ENCODE results near the gene CDKN1C.

The CDKN1C gene

DNA sequence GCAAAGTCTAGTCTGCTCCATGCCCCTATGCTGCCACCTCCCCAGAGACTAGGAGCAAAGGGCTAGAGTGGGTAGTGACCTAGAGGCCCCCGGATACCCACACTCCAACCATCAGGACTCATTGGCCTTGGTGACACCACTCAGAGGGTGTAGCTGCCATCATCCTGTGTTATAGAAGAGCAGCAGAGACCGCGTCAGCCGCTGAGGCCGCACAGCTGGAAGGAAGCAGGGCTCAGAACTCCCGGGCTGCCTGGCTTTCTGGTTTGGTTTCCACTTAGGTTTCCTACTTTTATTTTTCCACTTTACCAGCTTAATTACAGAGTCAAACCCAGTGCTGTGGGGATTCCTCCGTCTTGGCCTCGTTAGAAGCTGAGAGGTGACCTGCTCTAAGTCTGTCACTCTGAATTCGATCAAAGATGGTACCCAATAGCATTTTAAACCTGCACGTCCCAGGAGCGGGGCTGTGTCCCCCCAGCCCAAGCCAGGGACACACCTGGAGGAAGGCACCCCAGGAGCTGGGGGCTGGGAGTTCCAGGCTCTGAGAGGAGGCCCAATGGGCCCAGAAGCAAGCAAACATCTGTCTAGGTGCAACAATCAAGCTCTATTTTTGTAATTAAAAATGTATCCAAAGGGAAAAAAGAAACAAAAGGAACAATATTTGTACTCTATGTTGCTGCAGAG, 2.1 kb upstream of the CDKN1C start:
- DNase-seq = no peak

DNA sequence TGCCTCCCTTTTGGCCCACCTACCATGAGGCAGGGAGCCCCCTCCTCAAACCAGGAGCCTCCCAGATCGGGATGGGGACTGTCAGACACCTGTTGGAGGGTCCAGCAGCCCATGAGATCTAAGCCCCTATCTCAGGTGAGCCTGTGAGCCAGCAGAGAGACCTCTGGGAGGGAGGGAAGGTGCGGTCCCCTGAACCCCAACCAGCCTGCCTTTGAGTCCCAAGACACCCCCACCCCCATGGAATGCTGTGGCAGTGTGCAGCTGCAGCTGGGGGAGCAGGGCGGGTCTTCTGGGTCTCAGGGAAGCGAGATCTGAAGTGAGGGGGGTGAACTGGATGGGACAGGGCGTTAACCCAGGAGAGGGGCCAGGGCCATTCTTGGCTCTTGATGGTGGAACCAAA, 1.4 kb upstream of the CDKN1C start:
- DNase-seq = no peak

DNA sequence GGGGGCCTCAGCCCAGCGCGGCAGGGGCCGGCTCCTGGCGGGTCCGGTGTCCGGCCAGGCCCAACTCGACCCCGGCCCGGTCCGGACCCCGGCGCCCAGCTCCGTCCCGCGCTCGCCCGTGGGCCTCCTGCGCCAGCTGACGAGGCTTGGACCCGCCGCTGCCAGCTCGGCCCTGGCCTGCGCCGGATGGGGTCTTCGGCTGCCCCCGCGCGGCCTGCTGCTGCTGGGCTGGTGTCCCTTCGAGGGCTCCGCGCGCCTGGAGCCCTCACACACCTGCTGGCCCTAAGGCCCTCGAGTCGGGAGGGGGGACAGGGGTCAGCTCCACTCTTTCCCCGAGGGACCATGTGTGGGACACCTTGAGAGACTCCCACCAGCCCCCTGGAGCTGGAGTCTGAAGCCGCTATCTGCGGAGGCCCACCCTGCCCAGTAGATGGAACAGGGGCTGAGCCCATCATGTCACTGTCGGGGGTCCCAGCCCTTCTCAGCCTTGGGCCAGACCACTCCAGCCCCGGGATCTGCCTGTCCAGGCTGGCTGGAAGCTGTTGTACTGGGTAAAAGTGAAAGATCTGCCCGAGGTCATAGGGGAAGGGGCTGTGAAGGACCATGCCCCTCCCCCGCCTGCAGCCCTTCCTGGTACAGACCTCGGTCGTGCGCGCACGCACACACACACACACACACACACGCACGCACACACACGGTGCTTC, 768 bp upstream of the CDKN1C start:
- DNase-seq = no peak

DNA sequence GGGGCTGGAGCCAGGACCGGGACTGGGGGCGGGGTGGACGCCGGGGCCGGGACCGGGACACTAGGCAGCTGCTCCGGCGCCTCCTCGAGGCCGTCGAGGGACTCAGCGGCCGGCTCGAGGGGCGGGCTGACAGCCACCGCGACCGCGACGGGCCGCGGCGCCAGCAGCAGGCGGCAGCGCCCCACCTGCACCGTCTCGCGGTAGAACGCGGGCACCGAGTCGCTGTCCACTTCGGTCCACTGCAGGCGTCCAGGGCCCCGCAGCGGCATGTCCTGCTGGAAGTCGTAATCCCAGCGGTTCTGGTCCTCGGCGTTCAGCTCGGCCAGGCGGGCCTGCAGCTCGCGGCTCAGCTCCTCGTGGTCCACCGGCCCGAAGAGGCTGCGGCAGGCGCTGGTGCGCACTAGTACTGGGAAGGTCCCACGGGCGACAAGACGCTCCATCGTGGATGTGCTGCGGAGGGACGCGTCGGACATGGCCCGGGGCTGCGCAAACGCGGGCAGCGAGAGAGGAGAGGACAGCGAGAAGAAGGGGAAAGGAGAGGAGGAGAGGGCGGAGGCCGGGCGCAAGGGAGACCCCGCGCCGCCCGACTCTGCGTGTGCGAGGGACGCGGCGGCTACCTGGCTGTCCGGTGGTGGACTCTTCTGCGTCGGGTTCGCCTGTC, 428 bp downstream of the CDKN1C start:
- DNase-seq = no peak

DNA sequence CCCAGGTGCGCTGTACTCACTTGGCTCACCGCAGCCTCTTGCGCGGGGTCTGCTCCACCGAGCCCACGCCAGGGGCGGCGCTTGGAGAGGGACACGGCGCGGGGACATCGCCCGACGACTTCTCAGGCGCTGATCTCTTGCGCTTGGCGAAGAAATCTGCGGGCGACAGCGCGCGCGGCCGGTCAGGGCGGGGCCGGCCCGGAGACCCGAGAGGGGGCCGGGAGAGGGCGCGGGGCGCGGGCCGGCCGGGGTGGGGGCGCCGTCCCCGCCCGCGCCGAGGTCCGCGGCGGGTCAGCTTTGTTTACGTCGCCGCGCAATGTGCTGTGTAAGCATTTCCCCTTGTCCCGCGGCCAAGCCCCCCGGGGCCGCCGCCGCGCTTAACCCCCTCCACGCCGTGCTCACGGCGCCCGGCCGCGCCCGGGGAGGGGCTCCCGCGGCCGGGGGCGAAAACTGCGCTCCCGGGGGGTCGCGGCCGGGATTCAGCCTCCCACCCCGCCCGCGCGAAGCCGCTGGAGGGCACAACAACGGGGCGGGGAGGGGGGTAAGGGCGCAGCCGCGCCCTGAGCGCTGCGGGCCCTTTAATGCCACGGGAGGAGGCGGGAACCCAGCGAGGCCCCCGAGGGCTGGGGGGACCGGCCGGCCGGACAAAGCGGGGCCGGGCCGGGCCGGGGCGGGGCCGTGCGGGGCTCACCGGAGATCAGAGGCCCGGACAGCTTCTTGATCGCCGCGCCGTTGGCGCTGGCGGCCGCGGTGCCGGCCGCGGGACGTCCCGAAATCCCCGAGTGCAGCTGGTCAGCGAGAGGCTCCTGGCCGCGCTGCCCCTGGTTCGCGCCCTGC, 1.4 kb downstream of the CDKN1C start:
- DNase-seq = no peak

DNA sequence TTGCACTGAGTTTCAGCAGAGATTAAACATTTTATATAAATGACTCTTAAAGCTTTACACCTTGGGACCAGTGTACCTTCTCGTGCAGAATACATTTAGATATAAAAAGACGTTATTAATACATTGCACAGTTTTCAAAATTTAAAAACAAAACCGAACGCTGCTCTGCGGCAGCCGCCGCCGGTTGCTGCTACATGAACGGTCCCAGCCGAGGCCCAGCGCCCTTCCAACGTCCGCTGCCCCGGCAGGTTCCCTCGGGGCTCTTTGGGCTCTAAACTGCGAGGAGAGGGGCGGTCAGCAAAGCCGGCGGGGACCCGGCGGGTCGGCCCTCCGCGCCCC, 2.0 kb downstream of the CDKN1C start:
- DNase-seq = no peak

DNA sequence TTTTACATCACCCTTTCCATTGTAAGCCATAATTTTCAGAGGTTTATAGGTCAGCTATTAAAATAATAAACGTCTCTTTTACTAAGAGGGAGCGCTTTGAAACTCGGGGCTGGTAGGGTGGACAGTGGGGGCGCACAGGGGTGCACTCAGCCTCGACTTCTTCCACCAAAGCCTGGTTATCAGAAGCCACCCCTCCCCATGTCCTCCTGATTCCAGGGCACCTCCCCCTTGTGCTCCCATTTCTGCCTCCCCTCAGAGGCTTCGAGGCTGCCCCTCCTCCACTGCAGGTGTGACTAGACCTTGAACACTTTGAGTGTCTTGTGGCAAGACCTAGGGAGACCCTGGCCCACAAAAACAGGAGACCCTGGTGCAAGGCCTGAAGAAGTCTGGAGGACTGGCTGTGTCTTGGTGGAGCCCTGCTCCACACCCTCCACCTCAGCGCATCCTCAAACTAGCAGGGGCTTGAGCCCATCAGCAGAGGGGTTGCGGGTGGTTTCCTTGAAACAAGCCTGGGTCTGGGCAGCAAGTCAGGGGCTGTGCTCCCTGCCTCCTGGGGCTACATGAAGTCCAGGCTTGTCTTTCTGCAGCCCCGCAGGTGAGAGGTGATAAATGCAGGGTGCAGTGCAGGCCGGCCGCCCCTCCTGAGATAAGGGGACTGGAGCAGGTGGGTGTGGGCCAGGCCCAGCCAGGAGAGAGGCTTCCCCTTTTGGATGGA, 3.0 kb downstream of the CDKN1C start:
- DNase-seq = no peak

DNA sequence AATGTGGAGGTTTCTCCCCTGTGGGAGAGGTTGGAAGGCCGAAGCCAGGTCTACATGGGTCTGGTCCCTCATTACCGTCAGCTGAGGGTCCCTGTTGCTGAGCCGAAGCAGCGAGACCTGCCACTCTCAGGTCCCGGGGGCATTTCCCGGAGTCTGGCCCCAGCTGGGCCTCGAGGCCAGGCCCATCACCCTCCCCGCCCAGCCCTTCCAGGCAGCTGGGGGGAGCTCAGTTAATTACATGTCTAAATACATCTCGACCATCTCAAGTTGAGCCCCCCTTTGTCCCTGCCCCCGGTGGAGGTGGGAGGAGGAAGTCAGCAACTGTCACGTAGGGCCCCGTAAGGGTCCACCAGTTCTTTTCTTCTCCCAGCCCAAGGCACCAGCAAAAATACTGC, 3.6 kb downstream of the CDKN1C start:
- no peak for DNase-seq

DNA sequence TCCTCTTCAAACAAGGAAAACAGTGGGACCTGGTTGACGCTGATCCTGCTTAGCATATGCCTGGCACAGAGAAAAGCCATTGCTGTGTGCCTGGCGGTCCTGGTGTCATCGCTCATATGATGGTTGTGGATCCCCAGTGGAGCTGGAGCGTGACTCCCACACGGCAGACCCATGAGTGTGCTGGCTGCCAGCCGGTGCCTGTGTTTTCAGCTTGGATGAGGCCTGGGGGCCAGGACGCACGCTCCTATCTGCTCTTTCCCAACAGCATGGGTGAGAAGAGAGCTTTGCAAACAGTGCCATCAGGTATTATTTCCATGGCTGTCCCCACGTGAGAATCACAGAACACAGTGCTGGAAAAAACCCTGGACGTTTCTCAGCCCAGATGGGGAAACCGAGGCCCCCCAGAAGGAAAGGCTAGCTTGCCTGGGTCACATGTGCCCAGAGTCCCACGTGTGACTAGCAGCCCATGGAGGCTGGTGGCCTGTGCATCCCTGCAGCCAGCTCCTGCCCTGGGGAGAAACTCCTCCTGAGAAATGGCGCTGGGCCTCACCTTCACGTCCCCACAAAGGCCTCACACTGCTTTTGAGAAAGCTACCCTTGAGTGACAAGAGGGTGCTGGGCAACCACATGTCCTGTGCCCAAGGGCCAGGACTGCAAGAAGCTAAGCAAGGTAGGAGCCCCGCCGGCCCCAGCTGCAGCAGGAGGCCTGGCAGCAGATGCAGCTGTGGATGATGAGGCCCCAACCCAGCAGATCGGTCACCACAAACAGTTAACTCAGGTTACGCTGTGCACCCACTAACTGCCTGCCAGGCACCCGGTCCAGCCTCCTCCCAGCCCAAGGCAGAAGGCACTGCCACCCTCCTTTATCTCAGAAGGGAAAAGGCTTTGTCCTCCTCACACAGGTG, 4.2 kb downstream of the CDKN1C start:
- DNase-seq = no peak

DNA sequence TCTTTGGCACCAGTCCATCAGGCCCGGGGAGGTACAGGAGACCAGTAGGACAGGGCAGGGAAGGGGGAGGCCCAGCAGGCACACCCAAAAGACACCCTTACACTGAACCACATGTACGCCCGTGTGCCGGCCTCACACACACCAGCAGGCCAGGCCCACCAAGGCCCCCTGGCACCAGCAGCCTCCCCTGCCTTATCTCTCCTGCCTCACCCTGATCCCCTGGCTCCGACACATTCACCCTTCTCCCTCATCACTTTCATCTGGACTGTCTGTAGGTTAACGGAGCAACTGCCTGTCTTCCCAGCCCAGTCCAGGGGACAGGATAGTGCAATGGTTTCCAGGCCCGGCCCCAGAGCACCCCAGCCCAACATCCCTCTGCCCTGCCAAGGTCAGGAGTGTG, 4.9 kb downstream of the CDKN1C start:
- no peak for DNase-seq

DNA sequence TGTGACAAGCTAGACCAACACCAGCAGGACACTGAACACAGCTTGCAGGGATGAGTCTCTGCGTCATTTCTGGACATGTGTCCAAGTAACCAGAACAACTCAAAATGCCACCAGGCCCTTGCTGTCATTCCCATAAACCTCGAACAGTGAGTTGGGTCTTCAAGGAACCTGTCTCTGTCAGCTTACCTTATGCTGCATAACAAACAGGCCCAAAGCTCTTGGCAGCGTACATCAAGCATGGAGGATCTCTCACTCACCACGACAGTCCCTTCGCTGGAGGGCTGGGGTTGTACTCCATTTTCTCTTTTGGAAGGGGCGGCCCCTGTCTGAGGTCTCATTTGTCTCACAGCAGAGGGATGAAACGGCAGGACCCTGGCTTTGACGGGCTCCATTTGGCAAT, 6.8 kb downstream of the CDKN1C start:
- no peak for DNase-seq

DNA sequence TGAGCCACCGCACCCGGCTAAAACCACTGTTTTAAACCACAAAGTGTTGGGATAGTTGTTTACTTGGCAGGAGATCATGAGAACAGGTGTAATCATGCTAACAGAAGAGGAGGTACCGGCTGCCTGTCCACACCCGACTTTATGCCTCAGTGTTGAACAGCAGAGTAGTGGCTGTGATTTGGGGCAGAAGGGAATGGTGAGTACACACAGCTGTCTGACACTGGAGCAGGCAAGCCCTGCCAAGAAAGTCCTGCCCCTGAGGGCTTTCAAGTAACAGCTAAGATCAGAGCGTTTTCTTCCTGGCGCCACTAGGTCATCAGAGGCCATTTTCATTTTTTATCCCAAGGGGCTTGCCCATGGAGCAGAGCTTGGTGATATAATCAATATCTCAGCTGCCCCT, 8.1 kb downstream of the CDKN1C start:
- DNase-seq = no peak

DNA sequence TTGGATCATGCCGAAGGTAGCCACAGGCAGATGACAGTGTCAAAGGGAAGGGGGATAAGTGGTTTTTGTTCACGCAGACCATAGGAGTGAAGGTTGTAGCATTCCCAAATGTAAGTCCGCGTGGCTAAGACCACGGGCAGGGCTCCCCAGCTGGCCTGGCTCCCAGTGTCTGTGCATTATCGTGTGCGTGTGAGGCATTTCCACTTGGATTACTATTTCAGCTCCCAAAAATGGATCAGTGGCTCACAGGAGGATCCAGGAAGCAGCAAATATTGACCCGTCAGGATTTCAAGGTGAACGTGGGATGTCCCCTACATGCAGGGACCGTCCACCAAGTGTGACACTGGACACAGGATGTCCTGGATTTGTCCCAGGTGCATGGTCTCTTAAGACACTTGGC, 10.6 kb downstream of the CDKN1C start:
- DNase-seq = no peak

DNA sequence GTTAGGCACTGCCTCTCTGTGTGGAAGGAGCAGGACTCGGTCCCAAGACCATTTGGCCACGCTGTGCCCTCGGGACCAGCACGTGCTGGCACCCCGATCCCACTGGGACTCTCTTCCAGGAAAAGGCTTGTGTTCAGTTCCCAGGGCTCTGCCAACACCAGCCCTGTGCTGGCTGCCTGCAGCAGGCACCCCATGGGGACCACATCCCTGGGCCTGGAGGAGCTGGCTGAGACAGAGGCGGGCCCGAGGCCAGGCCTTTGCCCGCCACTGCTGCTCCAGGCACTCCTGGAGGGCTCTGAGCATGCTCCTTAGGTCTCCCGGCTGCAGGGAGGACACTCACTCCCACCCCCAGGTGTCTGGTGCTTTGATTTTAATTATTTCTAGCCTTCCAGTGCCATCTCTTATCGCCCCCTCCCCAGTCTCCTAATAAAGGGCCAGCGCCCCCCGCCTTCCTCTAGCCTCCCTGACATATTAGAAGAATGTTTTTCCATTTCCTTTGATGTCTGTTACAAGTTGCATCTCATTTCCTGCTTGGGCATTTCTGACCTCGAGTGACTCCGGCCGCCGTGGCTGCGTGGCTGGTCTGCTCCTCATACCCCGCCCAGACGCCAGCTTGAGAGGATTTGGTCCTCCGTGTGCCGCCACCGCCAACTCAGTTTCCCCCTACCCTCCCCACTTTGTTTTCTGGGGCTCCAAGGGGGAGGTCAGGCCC, 14.4 kb downstream of the CDKN1C start:
- no peak for DNase-seq

DNA sequence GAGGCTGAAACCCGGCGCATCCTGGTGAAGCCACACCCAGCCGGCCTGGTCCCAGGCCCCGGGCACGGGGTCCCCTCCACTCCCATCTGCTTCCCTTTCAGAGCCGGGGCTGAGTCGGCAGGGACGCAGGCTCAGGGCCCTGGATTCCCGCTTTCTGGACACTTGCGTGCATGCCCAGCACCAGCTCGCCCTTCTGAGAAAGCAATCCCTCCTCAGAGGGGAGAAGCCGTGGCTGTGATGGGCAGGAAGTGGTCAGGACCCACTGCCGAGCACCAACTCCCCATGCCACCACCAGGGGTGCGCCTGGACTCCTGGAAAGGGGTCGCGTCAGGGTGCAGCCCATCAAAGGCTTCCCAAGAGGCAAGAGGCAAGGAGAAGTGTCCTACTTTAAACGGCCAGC, 15.1 kb downstream of the CDKN1C start:
- DNase-seq = no peak

DNA sequence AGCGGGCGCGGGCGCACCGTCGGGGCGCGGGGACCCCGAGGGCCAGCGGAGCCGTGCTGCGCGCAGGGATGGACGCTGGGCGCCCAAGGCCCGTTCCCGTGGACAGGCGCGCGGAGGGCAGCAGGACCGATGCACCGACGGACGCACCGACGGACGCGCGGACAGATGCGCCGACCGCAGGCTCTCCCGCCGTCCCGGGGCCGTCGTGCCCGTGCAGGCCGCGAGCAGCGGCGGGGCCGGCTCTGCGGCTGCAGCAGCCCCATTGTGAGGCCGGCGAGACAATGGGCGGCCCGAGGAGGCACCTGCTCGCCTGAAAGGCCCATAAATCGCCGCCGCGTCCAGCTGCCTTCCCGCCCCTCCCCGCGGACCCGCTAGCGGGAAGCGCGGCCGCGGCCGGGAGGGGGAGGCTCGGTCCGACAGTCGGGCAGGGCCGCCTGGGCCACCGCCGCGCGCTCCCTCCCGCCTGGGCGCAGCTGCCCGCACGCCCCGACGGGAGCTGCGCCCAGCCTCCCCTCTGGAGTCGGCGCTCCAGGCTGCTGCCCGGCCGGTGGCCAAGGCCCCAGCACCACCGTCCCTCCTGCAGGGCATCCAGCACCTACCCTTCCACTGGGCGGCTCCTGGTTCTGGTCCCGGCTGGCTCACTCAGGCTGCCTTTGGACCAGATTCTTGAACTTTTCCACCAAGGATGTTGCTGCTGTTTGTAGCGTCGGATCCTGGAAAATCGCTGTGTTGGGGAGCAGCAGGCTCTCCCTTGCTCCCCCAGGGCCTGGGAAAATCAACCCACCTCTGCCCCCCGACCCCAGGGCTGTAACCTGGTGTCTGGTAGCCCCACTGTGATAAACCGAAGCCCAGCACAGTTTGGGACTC, 15.8 kb downstream of the CDKN1C start:
- DNase-seq = no peak

DNA sequence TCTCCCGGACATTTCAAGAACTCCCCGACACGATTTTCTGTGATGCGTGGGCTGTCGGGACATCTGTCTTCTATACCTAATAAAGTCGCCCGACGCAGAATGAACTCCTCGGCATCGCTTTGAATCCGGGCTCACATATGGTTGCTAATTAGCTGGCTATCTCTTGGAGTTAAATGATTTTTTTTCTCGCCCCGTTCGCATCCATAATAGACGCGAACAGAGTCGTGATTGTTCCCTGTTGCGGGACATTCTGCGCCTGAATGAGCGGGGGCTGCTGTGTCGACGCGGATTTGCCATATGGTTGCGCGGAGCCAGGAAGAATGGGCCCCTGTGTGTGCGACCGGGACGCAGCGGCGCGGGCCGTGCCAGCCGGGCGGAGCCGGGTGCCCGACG, 16.4 kb downstream of the CDKN1C start:
- DNase-seq = no peak

DNA sequence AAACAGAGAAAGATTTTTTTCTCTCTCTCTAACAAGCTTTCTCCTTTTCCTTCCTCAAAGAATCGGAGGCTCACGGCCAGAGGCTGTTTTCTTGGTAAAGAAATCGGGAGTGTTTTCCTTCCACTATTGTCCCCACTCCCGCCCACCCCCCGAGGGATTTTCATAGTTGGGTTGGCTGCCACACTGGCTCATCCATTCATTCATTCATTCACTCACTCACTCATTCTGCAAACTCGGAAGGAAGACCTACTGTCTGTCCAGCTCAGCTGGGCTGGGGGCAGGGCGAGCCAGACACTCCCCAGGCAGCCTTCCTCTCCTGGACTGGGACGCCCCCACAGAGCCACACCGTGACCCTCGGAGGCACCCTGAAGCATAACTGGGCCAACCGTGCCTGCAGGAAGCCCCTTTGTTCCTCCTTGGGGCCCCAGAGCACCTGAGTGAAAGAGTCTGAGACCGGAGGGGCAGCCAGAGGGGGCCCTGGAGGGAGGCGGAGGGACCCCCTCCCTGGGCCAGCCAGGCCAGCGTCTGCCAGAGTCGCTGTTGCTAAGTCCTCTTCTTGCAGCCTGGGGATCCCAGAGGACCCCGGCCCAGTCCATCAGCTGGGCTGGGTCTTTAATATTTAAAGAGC, 17.0 kb downstream of the CDKN1C start:
- no peak for DNase-seq

DNA sequence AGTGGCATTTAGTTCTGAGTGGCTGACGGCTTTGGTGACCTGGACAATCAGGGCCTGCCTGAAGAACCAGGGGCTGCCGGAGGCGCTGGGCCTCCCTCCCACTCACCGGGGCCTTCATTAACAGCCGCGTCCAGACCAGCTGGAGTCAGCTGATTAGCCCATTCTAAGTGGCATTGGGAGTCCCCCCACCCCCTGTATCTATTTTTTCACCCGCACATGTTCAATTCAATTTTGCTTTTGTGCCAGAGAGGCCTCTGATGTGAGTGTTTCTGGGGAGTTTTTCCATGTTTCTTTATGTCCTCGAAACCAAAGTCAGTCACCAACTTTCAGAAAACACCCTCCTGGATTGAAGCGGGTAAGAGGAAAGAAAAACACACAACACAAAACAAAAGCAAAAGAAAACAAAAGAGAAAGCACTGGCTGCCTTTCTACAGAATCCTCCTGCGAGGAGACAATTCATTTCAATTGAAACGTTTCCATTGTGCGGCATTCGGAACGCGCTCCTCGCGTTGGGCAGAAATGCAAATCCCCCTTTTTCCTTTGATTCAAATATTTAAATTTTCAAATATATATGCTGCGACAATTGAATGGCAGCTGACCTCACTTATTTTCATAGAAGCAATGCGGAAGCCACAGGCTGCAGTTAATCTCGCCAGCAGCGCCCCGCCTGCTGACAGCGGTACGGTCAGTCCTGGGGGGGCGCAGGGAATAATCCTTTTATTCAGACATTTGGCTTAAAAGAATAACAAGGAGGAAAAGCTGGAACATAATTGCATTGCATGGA, 17.7 kb downstream of the CDKN1C start:
- DNase-seq = no peak
